Mucosa of descending colon (tissue), 3 donors: ENCODE data around the gene DAAM1. TPM values are rescaled to one million over a fixed set of nuclear protein-coding genes. Genes with fewer than 3 reads are reported as not detected.

Experiments
- ATAC-seq: fragments of 200-7000 bp; cut with Tn5 transposase; one replicate; pipeline ENCODE4 v1.9.1; 2020; ENCODE audit warnings: mild to moderate bottlenecking, moderate library complexity
- DNase-seq, 3 donors: peaks; one replicate each; pipeline ENCODE4 v3.0.0-alpha.2; 2020
- H3K36me3 ChIP-seq: fragments of 200-600 bp; one replicate; pipeline ENCODE4 v1.8.0; 2021; ENCODE audit warnings: low read depth, mild to moderate bottlenecking
- H3K4me1 ChIP-seq: fragments of 200-600 bp; one replicate; pipeline ENCODE4 v1.8.0; 2021; ENCODE audit warnings: low read depth, mild to moderate bottlenecking
- H3K4me3 ChIP-seq: fragments of 200-600 bp; one replicate; pipeline ENCODE4 v1.8.0; 2021; ENCODE audit warnings: mild to moderate bottlenecking
- H3K9me3 ChIP-seq: fragments of 200-600 bp; one replicate; pipeline ENCODE4 v1.8.0; 2021; ENCODE audit warnings: mild to moderate bottlenecking
- intact Hi-C, 2 donors: fragments of 100-400 bp; cut with DNase I in 1 of 2; cut with micrococcal nuclease in 1 of 2; formaldehyde crosslinking; loops; one replicate each; pipeline versions ENCODE4 v1.11.0 to v1.11.1; 2022; cut with DNase I, micrococcal nuclease
- total RNA-seq, 3 donors: library from RNA; stranded (reverse); fragmentation: NEBNext Ultra II Directional in 2 of 3; extraction: Animal tissue kit (Norgen Biotek cat#: 25700) in 2 of 3; gene quantifications; one replicate each; pipeline versions ENCODE4 v1.2.1 to v1.2.4, GENCODE V29; 2021 to 2023
- TF ChIP-seq, protein P1 (sequence below): fragments of 200-600 bp; IDR thresholded peaks from one replicate; pipeline ENCODE4 v1.8.0; 2022; ENCODE audit warnings: antibody characterized with exemption, mild to moderate bottlenecking
- donor health status: DM: no; HTN: no; CAD: no; lungs with moderate emphysema.
- donor health status: DM: no; HTN: no; CAD: no.
- donor health status: DM: no; HTN: yes; CAD: no.

DAAM1 gene
- total RNA-seq, 3 donors from 2014 or later: 41.0 to 85.4 (median 49.6) TPM

DNA sequence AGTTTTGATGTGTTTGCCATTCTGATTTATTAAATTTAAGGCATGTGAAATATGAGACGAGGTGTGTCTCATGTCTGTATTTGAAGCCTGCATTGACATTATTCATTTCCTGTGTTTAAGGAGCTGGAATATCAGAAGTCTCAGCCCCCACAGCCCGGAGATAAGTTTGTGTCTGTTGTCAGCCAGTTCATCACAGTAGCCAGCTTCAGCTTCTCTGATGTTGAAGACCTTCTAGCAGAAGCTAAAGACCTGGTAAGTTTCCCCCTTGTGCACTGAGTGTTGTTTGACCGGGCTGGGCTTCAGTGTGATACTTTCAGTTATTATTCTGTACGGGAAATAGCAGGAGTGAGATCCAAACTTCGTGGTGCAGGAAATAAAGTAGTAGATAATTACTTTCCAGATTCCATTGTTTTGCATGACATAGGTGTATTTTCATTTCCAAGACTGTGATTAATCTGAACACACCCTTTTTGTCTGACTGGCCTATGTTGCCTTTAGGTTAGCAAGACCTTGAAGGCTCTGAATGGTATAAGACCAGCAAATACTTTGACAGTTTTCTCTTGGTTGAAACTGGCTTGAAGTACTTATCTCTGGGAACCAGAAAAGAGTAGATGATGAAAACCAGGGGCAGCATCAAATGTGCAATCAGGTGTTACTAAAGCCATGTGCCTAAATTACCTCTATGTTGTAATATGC is 175.2 kb downstream of the DAAM1 start:
- intact Hi-C loops: no loop called here
- ATAC-seq: no peak
- Histone ChIP-seq H3K9me3 (no peaks in the 10 kb centered on the region), H3K36me3 (no peaks in the 10 kb centered on the region), H3K4me3 (no peak overlapping the region), H3K4me1 (peaks cover 14% of the 10 kb centered on the region)
- TF ChIP-seq, protein P1, sequence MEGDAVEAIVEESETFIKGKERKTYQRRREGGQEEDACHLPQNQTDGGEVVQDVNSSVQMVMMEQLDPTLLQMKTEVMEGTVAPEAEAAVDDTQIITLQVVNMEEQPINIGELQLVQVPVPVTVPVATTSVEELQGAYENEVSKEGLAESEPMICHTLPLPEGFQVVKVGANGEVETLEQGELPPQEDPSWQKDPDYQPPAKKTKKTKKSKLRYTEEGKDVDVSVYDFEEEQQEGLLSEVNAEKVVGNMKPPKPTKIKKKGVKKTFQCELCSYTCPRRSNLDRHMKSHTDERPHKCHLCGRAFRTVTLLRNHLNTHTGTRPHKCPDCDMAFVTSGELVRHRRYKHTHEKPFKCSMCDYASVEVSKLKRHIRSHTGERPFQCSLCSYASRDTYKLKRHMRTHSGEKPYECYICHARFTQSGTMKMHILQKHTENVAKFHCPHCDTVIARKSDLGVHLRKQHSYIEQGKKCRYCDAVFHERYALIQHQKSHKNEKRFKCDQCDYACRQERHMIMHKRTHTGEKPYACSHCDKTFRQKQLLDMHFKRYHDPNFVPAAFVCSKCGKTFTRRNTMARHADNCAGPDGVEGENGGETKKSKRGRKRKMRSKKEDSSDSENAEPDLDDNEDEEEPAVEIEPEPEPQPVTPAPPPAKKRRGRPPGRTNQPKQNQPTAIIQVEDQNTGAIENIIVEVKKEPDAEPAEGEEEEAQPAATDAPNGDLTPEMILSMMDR: no peak
- DNase-seq: no peak

DNA sequence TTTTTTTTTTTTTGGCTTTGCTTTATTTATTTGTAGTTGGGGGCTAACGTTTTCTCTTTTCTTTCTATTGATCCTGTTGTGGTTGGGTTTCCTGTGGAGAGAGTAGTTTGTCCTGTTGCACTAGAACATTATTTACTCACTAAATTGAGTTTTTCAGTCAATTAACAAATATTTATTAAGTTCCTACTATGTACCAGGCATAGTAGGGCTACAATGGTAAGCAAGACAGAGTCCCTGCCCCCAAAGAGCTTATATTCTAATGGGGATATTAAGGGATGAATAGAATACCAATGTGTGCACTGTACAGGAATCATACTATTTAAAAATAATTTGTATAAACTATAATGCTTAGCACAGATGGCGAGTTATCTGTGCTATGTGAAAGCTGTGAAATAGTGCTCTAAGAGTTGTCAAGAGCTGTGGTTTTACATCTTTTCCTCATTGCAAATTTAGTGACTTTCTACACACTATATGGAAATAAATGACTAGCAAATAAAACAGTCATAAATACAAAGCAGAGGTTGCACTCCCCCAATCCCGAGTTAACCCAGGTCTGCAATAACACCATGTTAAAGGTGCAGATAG is 181.8 kb downstream of the DAAM1 start:
- H3K4me3 ChIP-seq: no peak overlapping the region
- intact Hi-C loops: no loop called here
- no peaks in the 10 kb centered on the region for H3K9me3 ChIP-seq
- H3K4me1 ChIP-seq: no peaks in the 10 kb centered on the region
- no peak for ATAC-seq
- TF ChIP-seq, protein P1: no peak
- no peak for DNase-seq
- H3K36me3 ChIP-seq: no peaks in the 10 kb centered on the region

DNA sequence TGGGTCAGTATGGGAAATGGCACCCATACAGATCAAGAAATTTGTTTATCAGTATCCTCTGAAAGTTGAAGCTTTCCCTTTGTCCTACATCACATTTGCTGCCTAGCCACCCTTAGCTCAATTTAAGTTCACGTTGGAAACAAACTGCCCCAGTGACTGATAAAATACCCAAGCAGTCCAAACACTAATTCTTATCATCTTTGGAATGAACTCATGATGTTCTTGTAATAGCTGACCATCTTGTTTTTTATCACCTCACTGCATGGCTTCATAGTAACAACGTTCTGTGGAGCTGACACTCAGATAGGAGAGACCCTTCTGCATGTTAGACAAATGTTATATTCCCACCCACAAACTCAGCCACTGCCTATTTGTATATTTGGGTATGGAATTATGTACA is 183.3 kb downstream of the DAAM1 start:
- Histone ChIP-seq H3K9me3 (no peaks in the 10 kb centered on the region), H3K4me1 (no peaks in the 10 kb centered on the region), H3K36me3 (no peaks in the 10 kb centered on the region), H3K4me3 (no peak overlapping the region)
- TF ChIP-seq, protein P1: no peak
- DNase-seq: no peak
- intact Hi-C loops: no loop called here
- no peak for ATAC-seq

DNA sequence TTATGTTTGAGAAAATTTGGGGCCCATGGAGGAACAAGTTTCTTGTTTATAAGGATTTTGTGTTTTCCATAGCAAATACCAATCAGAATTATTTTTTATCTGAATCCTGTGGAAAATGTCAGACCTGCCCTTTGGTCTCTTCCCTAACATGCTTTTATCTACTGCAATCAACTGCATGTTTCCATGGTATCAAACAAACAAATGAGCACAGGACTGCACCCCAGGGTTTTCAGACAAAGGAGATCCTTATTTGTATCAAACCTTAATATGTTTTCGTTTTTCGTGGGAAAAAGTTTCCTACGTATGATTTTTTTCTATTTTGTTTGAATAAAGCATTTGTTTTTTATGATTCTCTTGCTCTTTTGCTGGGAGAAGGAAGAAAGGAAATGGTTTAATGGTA is 185.6 kb downstream of the DAAM1 start:
- DNase-seq: no peak
- Histone ChIP-seq H3K4me1 (no peaks in the 10 kb centered on the region), H3K36me3 (no peaks in the 10 kb centered on the region), H3K9me3 (no peaks in the 10 kb centered on the region), H3K4me3 (no peak overlapping the region)
- ATAC-seq: peak; percentile 85
- intact Hi-C loops: no loop called here
- TF ChIP-seq, protein P1: no peak

DNA sequence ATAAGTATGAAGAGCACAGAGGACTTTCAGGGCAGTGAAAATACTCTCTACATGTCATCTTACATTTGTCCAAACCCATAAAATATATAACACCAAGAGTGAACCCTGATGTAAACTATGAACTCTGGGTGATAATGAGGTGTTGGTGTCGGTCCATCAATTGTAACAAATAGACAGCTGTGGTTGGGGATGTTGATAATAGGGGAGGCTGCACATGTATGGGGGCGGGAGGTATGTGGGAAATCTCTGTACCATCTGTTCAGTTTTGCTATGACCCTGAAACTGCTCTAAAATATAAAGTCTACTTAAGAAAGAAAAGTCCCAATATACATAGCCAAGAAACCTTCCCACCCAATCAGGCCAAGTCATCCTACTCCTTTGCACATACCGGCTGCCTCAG is 188.2 kb downstream of the DAAM1 start:
- ATAC-seq: no peak

More for the DNA sequence above, 188.2 kb downstream of the DAAM1 start:
- intact Hi-C loops: no loop called here
- Histone ChIP-seq H3K36me3 (no peaks in the 10 kb centered on the region), H3K4me3 (no peak overlapping the region), H3K4me1 (no peaks in the 10 kb centered on the region), H3K9me3 (no peaks in the 10 kb centered on the region)
- no peak for DNase-seq
- TF ChIP-seq, protein P1: no peak
